ENCODE measurements around the gene PARD3B.

The PARD3B gene

DNA sequence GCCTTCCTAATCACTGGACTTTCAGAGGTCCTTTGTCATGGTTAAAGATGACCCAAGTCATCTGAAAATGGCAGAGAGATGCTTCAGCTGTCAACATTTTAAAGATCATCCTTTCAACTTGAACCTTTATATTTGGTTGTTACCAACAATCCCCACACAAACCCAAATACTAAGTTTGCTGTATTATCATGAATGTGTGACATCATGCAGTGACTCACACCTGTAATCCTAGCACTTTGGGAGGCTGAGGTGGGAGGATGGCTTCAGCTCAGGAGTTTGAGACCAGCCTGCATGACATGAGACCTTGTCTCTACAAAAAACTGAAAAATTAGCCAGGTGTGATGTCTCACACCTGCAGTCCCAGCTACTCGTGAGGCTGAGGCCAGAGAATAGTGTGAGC lies 1081.8 kb downstream of the PARD3B start:
- TF ChIP-seq CTCF (conservative IDR thresholded peaks at IDR 0.05; ENCODE audit: low read depth, low read length): no peak
- no peak for DNase-seq (ENCODE audit: low read depth)

DNA sequence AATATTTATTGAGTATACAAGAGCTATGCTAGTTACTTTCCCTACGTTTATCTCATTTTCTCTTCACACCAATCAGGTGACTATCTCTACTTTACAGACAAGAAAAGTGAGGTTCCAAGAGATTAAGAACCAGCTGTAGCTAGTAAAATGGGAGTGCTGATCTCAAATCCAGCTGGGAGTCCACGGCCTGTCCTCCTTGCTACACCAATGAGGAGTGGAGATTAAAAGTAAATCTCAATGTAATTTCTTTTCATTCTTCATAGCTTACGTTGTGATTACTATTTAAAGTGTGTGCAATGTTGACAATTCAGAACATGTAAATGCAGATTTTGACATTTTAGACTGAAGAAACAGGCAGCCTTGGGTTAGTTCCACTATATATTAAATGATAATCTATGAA lies 1083.1 kb downstream of the PARD3B start:
- no peak for DNase-seq (ENCODE audit: low read depth)
- no peak overlapping the region for H3K4me3 ChIP-seq (ENCODE audit: low read length)
- no peak for TF ChIP-seq CTCF (conservative IDR thresholded peaks at IDR 0.05; ENCODE audit: low read depth, low read length)

More for the DNA sequence above, 1081.8 kb downstream of the PARD3B start:
- H3K4me3 ChIP-seq (ENCODE audit: low read length): no peak overlapping the region

DNA sequence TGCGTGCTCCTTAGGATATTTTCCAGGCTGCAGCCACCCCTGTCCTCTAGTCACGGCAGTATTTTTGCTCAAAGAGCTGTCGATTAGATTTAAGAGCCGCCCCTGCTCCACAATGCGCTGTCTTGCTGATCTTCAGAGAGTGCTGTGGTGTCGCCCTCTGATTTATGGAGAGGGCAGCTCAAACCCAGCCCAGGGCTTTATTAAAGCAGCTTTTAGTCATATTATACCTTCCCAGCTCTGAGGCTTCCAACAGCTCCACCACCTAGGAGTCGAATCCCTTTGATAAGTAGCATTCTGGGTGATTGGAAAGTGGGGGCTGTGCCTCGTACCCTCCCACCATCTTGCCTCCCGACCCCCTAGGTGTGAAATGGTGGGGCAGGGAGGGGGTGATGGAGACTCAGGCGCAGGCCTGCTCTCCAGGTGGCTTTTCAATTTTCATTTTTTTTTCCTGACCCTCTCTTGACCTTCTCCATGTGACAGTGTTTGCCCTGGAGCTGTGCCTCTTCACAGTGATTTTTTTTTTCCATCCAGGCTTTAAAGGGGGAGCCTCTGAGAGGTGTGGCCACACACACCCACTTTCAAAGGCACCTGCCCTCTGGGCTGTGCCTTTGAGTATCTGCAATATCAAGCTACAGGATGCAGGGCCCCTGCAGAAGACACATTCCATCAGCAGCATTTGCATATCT lies 1084.0 kb downstream of the PARD3B start:
- no peak for TF ChIP-seq CTCF (conservative IDR thresholded peaks at IDR 0.05; ENCODE audit: low read depth, low read length)
- no peak for DNase-seq (ENCODE audit: low read depth)
- H3K4me3 ChIP-seq (ENCODE audit: low read length): no peak overlapping the region

DNA sequence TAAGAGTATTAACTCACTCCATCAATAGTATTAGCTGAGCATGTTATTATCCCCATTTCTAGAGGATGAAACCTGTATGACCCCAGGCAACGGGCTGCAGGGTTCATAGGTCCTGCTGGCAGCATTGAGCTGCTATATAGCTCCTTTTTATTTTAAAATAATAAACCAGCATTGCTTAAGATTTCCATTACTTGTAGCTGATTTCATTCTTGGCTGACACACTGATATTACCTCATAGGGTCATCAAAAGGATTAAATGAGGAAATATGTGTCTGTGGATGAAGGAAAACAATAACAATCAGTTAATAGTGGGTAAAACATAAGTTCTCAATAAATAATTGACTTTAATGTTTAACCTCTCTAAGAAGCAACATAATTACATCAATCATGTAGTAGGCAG lies 1088.7 kb downstream of the PARD3B start:
- H3K4me3 ChIP-seq (ENCODE audit: low read length): no peak overlapping the region
- TF ChIP-seq CTCF (conservative IDR thresholded peaks at IDR 0.05; ENCODE audit: low read depth, low read length): no peak
- no peak for DNase-seq (ENCODE audit: low read depth)

GRCh38 chr2:205636549-205637319 lies 1091.5 kb downstream of the PARD3B start:
- no peak for DNase-seq (ENCODE audit: low read depth)
- no peak for TF ChIP-seq CTCF (conservative IDR thresholded peaks at IDR 0.05; ENCODE audit: low read depth, low read length)
- H3K4me3 ChIP-seq (ENCODE audit: low read length): no peak overlapping the region

DNA sequence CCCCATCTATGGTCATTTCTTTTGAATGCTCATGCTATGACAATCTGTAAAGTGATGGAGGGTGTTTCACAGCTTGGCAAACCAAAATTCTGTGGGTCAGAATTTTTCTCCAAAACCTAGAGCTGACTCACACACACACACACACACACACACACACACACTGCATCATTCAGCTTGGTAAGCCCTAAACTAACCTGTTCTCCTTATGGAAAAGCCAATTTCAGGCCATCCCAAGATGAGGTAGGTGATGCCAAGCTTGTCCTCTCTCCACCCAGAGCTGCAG lies 1092.0 kb downstream of the PARD3B start:
- no peak overlapping the region for H3K4me3 ChIP-seq (ENCODE audit: low read length)
- TF ChIP-seq CTCF (conservative IDR thresholded peaks at IDR 0.05; ENCODE audit: low read depth, low read length): no peak
- DNase-seq (ENCODE audit: low read depth): no peak

Data from retinal pigment epithelial cell (primary cell).